A549 (cell line): ENCODE results near the gene CPNE7. TPM values are rescaled to one million over a fixed set of nuclear protein-coding genes. Genes with fewer than 3 reads are reported as not detected.

Experiments
- BCL3 ChIP-seq: fragments of >200 bp; sonication (Bioruptor Twin); formaldehyde crosslinking; IDR thresholded peaks from 3 replicates; pipeline ENCODE4 v1.6.1; 2016
- CEBPB ChIP-seq, 2 experiments: fragments of >200 bp in 1 of 2; sonication (Bioruptor Twin) in 1 of 2; formaldehyde crosslinking in 1 of 2; IDR thresholded peaks; 2 replicates each; pipeline ENCODE4 v1.6.1; 2012 to 2016
- E2F6 ChIP-seq: IDR thresholded peaks from 2 replicates; pipeline ENCODE4 v1.6.1; 2012; ENCODE audit warnings: low read depth, borderline replicate concordance
- EHF ChIP-seq: fragments of 250-450 bp; sonication (Bioruptor Pico); IDR thresholded peaks from 2 replicates; pipeline ENCODE4 v1.5.0; 2020; ENCODE audit warnings: mild to moderate bottlenecking
- EP300 ChIP-seq, 2 experiments: fragments of >200 bp; sonication (Bioruptor Twin); formaldehyde crosslinking; IDR thresholded peaks; 2 replicates in 1 of 2; 3 replicates in 1 of 2; pipeline ENCODE4 v1.6.1; 2016 to 2017
- FOSL2 ChIP-seq, 2 experiments: fragments of 450-650 bp in 1 of 2; fragments of >200 bp in 1 of 2; sonication (Bioruptor Twin) in 1 of 2; formaldehyde crosslinking; IDR thresholded peaks; 2 replicates each; pipeline versions ENCODE4 v1.5.0 to v1.6.1; 2016 to 2020; ENCODE audit warnings: mild to moderate bottlenecking in 1 of 2, moderate library complexity in 1 of 2
- GATA3 ChIP-seq: IDR thresholded peaks from 2 replicates; pipeline ENCODE4 v1.6.1; 2012; ENCODE audit warnings: borderline replicate concordance
- HEYL ChIP-seq: fragments of 250-450 bp; sonication (Bioruptor Pico); IDR thresholded peaks from 2 replicates; pipeline ENCODE4 v1.8.0; 2021; ENCODE audit warnings: mild to moderate bottlenecking, moderate library complexity
- HOXA7 ChIP-seq: fragments of 250-450 bp; sonication (Bioruptor Pico); IDR thresholded peaks from 2 replicates; pipeline ENCODE4 v1.5.0; 2020; ENCODE audit warnings: mild to moderate bottlenecking, moderate library complexity
- KDM5A ChIP-seq: fragments of 200-600 bp; sonication (generic); IDR thresholded peaks from 2 replicates; pipeline ENCODE4 v1.6.1; 2016; ENCODE audit warnings: antibody characterized with exemption, mild to moderate bottlenecking
- MAFK ChIP-seq: fragments of 450-650 bp; IDR thresholded peaks from 2 replicates; pipeline ENCODE4 v1.6.1; 2014; ENCODE audit not compliant: partially characterized antibody
- MAZ ChIP-seq: fragments of 150-350 bp; IDR thresholded peaks from 2 replicates; pipeline ENCODE4 v1.6.1; 2014; ENCODE audit warnings: antibody characterized with exemption, low read depth, low read length, borderline replicate concordance
- NFE2L2 ChIP-seq: fragments of 150-350 bp; conservative IDR thresholded peaks from 2 replicates; pipeline ENCODE4 v1.6.1; 2014; ENCODE audit warnings: low read length
- RARB ChIP-seq: fragments of 250-450 bp; sonication (Bioruptor Pico); IDR thresholded peaks from 2 replicates; pipeline ENCODE4 v1.8.0; 2021; ENCODE audit warnings: mild to moderate bottlenecking, moderate library complexity
- RCOR1 ChIP-seq: fragments of 150-350 bp; IDR thresholded peaks from 2 replicates; pipeline ENCODE4 v1.6.1; 2014; ENCODE audit warnings: antibody characterized with exemption, low read length, low read depth
- RFX5 ChIP-seq: fragments of 450-650 bp; IDR thresholded peaks from 2 replicates; pipeline ENCODE4 v1.7.1; 2014; ENCODE audit warnings: antibody characterized with exemption, mild to moderate bottlenecking, moderate library complexity
- ZC3H11A ChIP-seq: fragments of 450-650 bp; IDR thresholded peaks from 2 replicates; pipeline ENCODE4 v1.6.1; 2014; ENCODE audit warnings: antibody characterized with exemption, mild to moderate bottlenecking
- ZFP36 ChIP-seq: fragments of 450-650 bp; IDR thresholded peaks from 2 replicates; pipeline ENCODE4 v1.6.1; 2014; ENCODE audit warnings: borderline replicate concordance; ENCODE audit not compliant: partially characterized antibody
- ZNF302 ChIP-seq: fragments of 250-450 bp; sonication (Bioruptor Pico); IDR thresholded peaks from 2 replicates; pipeline ENCODE4 v1.9.0; 2021; ENCODE audit warnings: inconsistent platforms, mild to moderate bottlenecking, moderate library complexity
- polyA plus RNA-seq, 4 experiments: library from polyadenylated mRNA; depleted of rRNA in 3 of 4; stranded (reverse); fragments of >200 nt; fragmentation: RNase III in 1 of 4; extraction: RNeasy Plus Mini Kit Qiagen cat#74134 plus additional on column Dnase treatment in 1 of 4; gene quantifications; 2 replicates in 3 of 4; 3 replicates in 1 of 4; pipeline ENCODE4 v1.2.3, GENCODE V29; 2011 to 2017
- TF ChIP-seq, protein P1 (sequence below): fragments of 200-600 bp; sonication (generic); IDR thresholded peaks from 2 replicates; pipeline ENCODE4 v1.6.1; 2016; ENCODE audit warnings: antibody characterized with exemption, mild to moderate bottlenecking, moderate library complexity
- TF ChIP-seq, protein P2 (sequence below): fragments of 250-450 bp; sonication (Bioruptor Pico); IDR thresholded peaks from 2 replicates; pipeline ENCODE4 v1.5.0; 2021; ENCODE audit warnings: mild to moderate bottlenecking, moderate library complexity, borderline replicate concordance

CPNE7 gene
- polyA plus RNA-seq, 2 of the 4 experiments (the other 2 are of a cell fraction) = 22.8 to 45.2 TPM

- TF ChIP-seq RARB (CRISPR knock-in tag) (peak; percentile 50; the same call in 1 of the 2 replicates), ZC3H11A (no peak), EHF (peak; percentile 75; the same call in 1 of the 2 replicates), NFE2L2 (no peak), FOSL2 (IDR thresholded peaks at IDR 0.05) (no peak), FOSL2 (CRISPR knock-in tag; IDR thresholded peaks at IDR 0.05) (peak; percentile 2; the same call in 1 of the 2 replicates), MAZ (no peak), RCOR1 (no peak), ZNF302 (no peak), HOXA7 (CRISPR knock-in tag) (peak; percentile 93), EP300 (IDR thresholded peaks at IDR 0.05) (0 out of 5 replicates have a peak, but pooled peaks of 1 of the 2 experiments have one; percentile 8), GATA3 (no peak; the same call in none of the 2 replicates), MAFK (no peak), HEYL (CRISPR knock-in tag) (no peak), KDM5A (no peak), ZFP36 (no peak), CEBPB (IDR thresholded peaks at IDR 0.05) (no peak), BCL3 (peak; percentile 48; the same call in 2 of the 3 replicates), E2F6 (no peak), RFX5 (no peak)
- TF ChIP-seq, protein P1, sequence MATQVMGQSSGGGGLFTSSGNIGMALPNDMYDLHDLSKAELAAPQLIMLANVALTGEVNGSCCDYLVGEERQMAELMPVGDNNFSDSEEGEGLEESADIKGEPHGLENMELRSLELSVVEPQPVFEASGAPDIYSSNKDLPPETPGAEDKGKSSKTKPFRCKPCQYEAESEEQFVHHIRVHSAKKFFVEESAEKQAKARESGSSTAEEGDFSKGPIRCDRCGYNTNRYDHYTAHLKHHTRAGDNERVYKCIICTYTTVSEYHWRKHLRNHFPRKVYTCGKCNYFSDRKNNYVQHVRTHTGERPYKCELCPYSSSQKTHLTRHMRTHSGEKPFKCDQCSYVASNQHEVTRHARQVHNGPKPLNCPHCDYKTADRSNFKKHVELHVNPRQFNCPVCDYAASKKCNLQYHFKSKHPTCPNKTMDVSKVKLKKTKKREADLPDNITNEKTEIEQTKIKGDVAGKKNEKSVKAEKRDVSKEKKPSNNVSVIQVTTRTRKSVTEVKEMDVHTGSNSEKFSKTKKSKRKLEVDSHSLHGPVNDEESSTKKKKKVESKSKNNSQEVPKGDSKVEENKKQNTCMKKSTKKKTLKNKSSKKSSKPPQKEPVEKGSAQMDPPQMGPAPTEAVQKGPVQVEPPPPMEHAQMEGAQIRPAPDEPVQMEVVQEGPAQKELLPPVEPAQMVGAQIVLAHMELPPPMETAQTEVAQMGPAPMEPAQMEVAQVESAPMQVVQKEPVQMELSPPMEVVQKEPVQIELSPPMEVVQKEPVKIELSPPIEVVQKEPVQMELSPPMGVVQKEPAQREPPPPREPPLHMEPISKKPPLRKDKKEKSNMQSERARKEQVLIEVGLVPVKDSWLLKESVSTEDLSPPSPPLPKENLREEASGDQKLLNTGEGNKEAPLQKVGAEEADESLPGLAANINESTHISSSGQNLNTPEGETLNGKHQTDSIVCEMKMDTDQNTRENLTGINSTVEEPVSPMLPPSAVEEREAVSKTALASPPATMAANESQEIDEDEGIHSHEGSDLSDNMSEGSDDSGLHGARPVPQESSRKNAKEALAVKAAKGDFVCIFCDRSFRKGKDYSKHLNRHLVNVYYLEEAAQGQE = no peak; the same call in 1 of the 2 replicates
- TF ChIP-seq, protein P2, sequence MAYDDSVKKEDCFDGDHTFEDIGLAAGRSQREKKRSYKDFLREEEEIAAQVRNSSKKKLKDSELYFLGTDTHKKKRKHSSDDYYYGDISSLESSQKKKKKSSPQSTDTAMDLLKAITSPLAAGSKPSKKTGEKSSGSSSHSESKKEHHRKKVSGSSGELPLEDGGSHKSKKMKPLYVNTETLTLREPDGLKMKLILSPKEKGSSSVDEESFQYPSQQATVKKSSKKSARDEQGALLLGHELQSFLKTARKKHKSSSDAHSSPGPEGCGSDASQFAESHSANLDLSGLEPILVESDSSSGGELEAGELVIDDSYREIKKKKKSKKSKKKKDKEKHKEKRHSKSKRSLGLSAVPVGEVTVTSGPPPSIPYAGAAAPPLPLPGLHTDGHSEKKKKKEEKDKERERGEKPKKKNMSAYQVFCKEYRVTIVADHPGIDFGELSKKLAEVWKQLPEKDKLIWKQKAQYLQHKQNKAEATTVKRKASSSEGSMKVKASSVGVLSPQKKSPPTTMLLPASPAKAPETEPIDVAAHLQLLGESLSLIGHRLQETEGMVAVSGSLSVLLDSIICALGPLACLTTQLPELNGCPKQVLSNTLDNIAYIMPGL (CRISPR knock-in tag) = peak; percentile 55
Observed at GRCh38 chr16:89565506-89566372, 9.8 kb upstream of the CPNE7 start (continued).
